ENCODE data around the gene CCL4.

CCL4 gene

DNA sequence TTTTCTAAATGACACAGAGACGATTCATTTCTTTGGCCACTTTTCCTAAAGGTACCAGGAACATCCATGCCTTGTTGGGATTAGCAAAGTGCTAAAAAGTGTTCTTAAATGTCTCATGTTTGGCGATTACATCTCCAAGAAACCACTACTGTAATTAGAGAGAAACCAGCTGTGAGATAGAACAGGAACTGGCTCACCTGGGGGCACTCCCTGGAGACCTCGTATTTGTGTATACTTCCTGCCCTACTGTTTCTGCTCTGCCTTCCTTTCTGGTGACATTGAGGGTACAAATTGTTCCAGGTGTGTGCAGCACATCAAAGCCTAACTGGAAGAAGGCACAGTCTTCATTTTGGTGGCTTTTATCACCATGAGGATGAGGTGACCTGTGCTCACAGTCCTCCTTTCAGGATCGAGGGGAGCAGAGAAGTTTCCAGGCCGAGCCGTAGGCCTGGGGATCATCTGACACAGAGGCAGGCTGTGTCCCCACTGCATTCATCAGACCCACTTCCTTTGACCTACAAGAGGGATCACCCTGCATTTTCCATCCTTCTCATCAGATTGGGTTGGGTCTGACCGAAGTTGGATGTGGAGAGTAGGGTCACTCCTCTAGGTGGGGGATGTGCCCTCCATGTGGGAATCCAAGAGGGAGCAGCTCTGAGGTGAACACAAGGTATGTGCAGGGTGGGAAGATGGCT, 23.7 kb downstream of the CCL4 start:
- no peak for TF ChIP-seq TAF1 (IDR thresholded peaks at IDR 0.05; ENCODE audit: borderline replicate concordance, insufficient read depth, low read length)
- TF ChIP-seq FOXP2 (optimal IDR thresholded peaks at IDR 0.05; ENCODE audit: borderline replicate concordance, extremely low read depth, extremely low read length, insufficient read depth) = no peak
- TF ChIP-seq, protein P1, sequence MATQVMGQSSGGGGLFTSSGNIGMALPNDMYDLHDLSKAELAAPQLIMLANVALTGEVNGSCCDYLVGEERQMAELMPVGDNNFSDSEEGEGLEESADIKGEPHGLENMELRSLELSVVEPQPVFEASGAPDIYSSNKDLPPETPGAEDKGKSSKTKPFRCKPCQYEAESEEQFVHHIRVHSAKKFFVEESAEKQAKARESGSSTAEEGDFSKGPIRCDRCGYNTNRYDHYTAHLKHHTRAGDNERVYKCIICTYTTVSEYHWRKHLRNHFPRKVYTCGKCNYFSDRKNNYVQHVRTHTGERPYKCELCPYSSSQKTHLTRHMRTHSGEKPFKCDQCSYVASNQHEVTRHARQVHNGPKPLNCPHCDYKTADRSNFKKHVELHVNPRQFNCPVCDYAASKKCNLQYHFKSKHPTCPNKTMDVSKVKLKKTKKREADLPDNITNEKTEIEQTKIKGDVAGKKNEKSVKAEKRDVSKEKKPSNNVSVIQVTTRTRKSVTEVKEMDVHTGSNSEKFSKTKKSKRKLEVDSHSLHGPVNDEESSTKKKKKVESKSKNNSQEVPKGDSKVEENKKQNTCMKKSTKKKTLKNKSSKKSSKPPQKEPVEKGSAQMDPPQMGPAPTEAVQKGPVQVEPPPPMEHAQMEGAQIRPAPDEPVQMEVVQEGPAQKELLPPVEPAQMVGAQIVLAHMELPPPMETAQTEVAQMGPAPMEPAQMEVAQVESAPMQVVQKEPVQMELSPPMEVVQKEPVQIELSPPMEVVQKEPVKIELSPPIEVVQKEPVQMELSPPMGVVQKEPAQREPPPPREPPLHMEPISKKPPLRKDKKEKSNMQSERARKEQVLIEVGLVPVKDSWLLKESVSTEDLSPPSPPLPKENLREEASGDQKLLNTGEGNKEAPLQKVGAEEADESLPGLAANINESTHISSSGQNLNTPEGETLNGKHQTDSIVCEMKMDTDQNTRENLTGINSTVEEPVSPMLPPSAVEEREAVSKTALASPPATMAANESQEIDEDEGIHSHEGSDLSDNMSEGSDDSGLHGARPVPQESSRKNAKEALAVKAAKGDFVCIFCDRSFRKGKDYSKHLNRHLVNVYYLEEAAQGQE (IDR thresholded peaks at IDR 0.05; ENCODE audit: insufficient read depth in 1 of 2, low read depth in 2 of 2, low read length in 2 of 2) = no peak
- no peak for TF ChIP-seq POLR2AphosphoS5 (IDR thresholded peaks at IDR 0.05; ENCODE audit: low read depth, low read length)
- no peak for TF ChIP-seq SIN3A (IDR thresholded peaks at IDR 0.05; ENCODE audit: borderline replicate concordance, insufficient read depth, low read length)

DNA sequence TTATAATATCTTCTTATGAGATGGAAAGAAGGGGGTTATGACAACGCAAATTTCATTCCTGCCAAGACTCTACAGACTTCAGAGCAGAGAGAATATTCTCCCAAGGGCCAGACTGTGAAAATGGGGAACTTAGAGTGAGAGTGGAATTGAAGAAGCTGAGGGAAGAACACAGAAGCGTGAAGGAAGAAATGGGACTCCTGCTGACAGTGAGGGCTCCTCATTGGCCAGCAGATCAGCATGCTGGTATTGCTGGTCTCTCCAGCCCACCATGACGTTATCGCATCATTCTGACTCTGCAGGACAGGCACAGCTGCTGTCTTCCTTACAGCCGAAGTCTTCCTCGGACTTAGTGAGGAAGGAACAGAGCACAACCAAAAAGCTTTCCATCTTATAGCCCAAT, 24.3 kb downstream of the CCL4 start:
- no peak for TF ChIP-seq POLR2AphosphoS5 (IDR thresholded peaks at IDR 0.05; ENCODE audit: low read depth, low read length)
- no peak for TF ChIP-seq TAF1 (IDR thresholded peaks at IDR 0.05; ENCODE audit: borderline replicate concordance, insufficient read depth, low read length)
- TF ChIP-seq, protein P1 (IDR thresholded peaks at IDR 0.05; ENCODE audit: insufficient read depth in 1 of 2, low read depth in 2 of 2, low read length in 2 of 2) = no peak
- TF ChIP-seq FOXP2 (optimal IDR thresholded peaks at IDR 0.05; ENCODE audit: borderline replicate concordance, extremely low read depth, extremely low read length, insufficient read depth) = no peak

DNA sequence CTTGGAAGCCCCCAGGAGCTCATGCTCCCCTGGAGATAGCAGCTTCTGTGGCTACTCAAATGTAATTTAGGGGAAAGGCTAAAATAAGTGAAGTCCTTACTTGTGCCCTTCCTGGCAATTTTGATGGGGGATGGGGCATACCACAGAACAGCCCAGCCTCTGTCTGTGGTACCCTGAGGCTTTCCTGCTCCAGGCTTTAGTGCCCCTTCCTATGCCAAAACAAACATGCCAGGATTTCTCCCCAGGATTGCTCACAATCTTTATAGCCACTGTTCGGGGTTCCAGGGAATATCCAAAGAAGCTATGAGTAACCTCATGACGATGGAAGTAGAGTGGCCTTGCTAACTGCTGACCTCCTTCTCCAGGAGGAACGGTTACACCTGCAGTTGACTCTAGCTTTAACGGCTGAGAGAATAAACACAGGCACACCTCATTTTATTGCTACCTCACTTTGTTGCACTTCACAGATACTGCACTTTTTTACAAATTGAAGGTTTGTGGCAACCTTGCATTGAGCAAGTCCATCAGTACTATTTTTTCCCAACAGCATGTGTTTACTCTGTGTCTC, 24.9 kb downstream of the CCL4 start:
- no peak for TF ChIP-seq TAF1 (IDR thresholded peaks at IDR 0.05; ENCODE audit: borderline replicate concordance, insufficient read depth, low read length)
- TF ChIP-seq, protein P1 (IDR thresholded peaks at IDR 0.05; ENCODE audit: insufficient read depth in 1 of 2, low read depth in 2 of 2, low read length in 2 of 2) = no peak
- TF ChIP-seq SIN3A (IDR thresholded peaks at IDR 0.05; ENCODE audit: borderline replicate concordance, insufficient read depth, low read length) = no peak

DNA sequence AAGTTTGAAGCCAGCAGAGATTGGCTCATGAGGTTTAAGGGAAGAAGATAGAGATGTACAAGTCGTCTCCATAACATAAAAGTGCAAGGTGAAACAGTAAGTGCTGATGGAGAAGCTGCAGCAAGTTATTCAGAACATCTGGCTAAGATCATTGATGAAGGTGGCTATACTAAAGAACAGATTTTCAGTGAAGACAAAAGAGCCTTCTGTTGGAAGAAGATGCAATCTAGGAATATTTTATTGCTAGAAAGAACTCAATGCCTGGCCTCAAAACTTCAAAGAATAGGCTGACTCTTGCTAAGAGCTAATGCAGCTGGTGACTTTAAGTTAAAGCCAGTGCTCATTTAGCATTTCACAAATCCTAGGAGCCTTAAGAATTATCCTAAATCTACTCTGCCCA, 26.0 kb downstream of the CCL4 start:
- TF ChIP-seq, protein P1 (IDR thresholded peaks at IDR 0.05; ENCODE audit: insufficient read depth in 1 of 2, low read depth in 2 of 2, low read length in 2 of 2) = no peak
- TF ChIP-seq POLR2AphosphoS5 (IDR thresholded peaks at IDR 0.05; ENCODE audit: low read depth, low read length) (no peak), FOXP2 (optimal IDR thresholded peaks at IDR 0.05; ENCODE audit: borderline replicate concordance, extremely low read depth, extremely low read length, insufficient read depth) (no peak), TAF1 (IDR thresholded peaks at IDR 0.05; ENCODE audit: borderline replicate concordance, insufficient read depth, low read length) (no peak), SIN3A (IDR thresholded peaks at IDR 0.05; ENCODE audit: borderline replicate concordance, insufficient read depth, low read length) (no peak)

Data from PFSK-1 (cell line).